Stimulated activated CD8-positive, alpha-beta memory T cell treated with anti-CD3 and anti-CD28 coated beads, Interleukin-7, amount 100 ng/mL, for 48 hours (primary cell): Measurements from ENCODE around the gene COPZ1.
"Not testable (repeated sequence)": the region's sequence is repeated elsewhere in the genome, so short reads cannot be mapped to it uniquely, and the experiment has no call there.

Experiments
- DNase-seq, 2 donors: peaks; one replicate each; pipeline ENCODE4 v3.0.0-alpha.2; 2020; ENCODE audit warnings: low read depth in 1 of 2; ENCODE audit errors: extremely low read depth in 1 of 2

Gene COPZ1

DNA sequence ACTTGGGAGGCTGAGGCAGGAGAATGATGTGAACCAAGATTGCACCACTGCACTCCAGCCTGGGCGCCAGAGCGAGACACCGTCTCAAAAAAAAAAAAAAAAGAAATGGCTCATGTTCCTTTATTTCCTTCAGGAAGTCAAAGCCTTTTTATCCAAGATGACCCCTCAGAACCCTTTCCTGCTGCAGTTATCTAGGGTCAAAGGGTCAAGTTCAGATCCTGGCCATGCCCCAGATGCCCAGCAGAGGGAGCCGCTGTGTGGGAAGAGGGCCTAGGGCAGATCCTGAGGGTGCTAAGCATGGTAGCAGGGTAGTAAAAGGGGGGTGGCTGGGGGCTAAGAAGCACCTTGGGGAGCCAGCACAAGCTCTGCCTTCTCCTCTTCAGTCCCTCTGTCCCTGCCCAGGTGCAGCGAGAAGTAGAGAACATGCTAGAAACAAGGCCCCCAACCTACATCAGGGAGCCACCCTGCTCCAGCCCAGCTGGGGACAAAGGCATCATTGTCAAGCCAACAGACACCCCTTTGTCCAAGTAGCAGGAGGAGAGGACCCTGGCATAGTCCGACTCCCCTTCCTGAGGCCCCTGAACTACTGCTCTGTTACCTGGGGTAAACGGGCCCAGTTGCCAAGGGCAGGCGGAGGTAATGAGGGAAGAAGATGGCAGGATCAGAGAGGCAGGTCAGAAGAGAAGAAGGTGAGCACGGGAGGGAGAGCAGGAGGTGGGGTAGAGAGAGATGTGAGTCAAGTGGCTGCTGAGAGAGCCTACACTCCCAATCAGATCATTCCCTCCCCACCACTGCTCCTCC is 30.6 kb upstream of the COPZ1 start:
- peak in 1 of 2 donors; percentile 50 for DNase-seq

DNA sequence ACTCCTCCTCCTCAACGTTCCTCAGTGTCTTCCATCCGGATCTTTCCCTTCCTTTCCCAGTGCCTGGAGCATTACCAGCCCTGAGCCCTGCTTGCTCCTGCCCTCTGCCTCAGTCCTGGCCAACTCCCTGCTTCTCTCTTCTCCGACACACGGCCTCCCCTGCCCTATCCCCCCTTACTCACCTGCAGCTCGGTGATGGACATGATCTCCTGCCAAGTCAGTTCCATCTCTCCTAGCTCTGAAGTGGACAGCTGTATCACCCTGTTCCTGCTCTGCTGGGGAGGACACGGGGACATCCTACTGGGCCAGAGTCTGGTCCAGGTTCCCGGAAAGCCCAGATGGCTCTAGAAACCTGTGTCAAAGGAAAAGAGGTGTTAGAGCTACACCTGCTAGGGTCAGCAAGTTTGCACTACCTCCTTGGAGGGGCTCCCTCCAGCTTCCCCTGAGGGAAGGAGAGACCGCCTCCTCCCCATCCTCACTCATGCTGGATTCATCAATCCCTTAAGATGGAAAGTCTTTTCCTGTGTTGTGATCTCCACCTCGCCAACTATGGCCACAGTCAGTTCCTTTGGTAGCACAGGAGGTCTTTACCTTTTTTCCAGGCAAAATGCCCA is 29.9 kb upstream of the COPZ1 start:
- no peak for DNase-seq

DNA sequence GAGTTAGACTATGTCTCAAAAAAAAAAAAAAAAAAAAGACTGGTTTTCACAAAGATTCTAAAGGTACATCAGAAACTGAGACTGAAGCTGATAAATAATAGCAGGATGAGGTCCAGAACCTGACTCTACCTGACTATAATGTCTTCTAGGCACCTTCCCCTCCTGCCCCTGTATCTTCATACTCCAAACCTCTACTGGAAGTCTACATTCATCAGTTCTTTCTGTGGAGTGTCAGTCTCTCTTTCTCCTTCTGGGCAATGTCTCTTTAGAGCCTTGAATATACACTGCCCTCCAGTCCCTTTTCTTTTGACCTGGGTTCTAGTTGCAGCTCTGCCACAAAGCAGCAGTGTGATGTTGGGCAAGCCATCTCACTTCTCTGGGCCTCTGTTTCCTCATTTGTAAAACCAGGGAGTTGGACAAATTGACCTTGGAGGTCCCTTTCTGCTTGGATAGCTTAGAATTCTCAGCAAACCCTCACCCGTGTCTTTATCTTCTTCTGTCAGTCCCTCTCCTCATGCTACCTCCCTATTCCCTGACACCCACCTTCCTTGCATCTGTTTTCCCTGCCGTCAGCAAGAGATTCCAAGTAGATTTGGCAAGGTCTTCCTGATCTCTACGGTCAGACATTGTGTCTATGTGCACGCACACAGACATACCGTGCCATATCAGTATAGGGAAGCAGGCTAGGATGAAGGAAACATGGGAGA is 28.4 kb upstream of the COPZ1 start:
- no peak for DNase-seq

DNA sequence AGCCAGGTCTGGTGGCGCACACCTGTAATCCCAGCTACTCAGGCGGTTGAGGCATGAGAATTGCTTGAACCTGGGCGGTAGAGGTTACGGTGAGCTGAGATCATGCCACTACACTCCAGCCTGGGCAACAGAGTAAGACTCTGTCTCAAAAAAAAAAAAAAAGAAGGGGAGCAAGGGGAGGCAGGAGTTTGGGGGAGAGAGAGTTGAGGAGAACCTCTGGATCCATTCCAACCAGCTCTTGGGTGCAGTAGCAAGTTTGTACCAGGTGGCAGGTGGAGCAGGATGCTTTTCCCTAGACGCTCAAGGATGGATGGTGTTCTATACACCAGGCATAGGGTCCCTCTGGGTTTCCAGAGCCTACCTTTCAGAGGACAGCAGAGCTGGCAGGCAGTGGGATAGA is 26.0 kb upstream of the COPZ1 start:
- DNase-seq: no peak

DNA sequence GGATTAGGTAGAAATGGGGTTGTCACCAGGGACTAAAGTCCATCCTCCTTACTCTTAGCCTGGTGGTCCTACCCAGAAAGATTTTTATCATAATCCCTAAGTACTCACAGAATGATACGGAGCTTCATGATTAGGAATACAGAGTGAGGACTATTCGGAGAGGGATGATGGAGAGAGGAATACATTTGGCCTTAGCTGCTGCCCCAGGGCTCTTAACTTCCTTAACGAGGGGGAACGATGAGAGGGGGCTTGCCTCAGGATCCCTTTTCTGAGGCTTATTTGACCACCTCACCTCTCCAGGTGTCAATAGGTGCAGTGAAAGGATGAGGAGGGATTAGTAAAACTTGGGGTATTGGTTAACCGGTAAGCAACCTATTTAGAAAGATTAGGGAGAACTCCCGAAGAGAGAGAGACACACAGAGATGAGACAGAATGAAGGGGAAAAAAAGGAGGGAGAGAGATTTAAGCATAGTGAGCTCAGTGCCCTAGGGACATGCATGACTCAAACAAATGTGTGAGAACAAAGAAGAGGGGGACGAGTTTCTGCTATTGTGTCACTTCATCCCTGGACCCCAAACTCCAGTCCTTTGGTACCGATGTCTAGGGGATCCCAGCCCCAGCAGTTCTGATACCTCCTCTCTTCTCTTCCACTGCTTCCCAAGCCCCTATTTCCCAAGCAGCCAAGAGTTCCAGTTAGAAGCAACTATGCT is 25.3 kb upstream of the COPZ1 start:
- DNase-seq: no peak

DNA sequence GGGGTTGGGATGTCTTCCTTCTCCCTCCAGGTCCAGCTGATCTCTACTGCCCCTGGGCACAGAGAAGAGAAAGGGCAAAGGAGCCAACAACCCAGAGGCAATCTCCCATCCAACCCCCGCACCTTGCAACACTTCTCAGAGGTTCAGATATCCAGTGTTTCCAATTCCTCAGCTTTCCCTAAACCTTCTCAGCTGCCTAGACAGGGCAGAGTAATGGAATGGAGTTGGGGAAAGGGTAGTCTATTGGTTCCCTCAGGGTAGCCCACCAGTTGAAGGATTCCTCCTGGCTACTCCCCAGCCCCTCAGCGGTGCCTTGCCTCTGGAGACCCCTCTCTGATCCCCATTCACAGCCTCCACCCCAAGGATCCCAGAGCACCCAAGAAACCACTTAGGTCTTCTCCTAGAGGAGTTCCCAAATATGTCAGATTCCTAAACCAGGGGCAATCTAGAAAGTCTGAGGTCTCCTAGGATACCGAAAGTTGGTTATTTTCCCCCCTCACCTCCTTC is 24.7 kb upstream of the COPZ1 start:
- no peak for DNase-seq

DNA sequence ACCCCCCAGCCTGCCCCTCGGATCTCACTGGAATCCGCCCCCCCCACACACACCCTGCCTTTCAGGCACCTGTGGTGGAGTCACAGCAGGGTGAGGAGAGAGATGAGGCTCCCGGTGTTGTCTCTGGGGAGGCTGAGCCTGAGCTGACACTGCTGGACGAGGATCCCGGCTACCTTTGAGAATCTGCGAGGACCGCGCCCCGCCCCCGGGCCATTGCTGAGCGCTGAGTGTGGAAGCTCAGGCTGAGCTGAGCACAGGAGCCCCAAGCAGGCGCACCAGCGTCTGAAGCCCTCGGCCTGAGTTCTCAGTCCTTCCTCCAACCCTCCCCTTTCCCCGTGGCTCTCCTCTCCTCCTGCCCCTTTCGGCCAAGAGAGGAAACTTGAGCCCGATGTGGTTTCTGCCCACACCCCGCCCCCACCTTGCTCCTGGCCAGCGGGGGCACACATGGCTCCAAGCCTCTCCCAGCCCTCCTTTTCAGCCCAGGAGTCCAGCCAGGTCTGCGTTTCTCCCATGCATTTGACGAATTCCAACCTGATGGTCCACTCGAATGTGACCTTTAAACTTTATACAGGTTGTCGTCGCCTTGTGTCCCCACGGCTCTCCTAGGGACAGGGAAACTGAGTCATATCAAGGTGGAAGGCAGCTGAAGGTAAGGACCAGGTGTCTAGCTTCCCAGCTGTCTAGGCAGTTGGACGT is 24.1 kb upstream of the COPZ1 start, which contains the start of gene NFE2:
NFE2 (minus strand) TSS at position 284 of the 696 bp plus-strand sequence. CDS start 5,767 bp downstream, outside the sequence.
- DNase-seq: no peak

DNA sequence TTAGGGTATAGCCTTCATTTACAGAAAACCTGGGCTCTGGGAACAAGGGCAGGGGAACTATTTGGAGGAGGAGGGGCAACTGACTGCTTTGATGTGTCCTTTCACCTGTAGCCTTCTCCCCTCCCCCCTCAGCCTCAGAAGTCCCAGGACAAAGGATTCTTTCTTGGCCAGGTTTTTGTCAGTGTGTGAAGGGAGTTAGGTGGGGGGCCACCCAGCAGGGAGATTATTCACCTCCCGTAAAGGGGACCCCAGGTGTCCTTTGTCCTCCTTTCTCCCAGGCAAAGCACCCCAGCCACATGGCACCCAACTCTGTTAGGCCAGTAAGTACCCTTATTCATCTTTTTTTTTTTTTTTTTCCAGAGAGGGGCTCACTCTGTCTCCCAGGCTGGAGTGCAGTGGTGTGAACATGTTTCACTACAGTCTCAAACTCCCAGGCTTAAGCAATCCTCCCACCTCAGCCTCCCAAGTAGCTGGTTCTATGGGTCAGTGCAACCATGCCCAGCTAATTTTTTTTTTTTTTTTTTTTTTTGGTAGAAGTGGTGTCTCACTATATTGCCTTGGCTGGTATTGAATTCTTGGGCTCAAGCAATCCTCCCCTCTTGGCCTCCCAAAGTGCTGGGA is 23.4 kb upstream of the COPZ1 start:
- no peak for DNase-seq

DNA sequence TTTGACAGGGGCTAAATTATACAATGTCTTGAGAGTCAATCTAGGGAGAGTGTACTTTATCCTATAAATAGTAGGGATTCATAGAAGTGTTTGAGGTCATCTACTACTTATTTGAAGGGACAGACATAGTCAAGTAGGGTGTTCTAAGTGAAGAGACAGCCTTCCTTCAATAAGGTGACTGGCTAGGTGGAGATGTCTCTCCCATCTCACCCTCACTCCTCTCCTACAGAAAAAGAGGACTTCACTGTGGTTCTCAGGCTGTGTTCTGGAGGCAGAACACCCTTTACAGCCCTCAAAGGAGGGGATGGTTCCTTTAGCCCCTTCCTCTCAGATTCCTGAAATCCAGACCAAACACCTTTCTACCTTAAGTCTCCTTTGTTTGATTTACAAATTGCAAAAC is 21.3 kb upstream of the COPZ1 start:
- DNase-seq: no peak

DNA sequence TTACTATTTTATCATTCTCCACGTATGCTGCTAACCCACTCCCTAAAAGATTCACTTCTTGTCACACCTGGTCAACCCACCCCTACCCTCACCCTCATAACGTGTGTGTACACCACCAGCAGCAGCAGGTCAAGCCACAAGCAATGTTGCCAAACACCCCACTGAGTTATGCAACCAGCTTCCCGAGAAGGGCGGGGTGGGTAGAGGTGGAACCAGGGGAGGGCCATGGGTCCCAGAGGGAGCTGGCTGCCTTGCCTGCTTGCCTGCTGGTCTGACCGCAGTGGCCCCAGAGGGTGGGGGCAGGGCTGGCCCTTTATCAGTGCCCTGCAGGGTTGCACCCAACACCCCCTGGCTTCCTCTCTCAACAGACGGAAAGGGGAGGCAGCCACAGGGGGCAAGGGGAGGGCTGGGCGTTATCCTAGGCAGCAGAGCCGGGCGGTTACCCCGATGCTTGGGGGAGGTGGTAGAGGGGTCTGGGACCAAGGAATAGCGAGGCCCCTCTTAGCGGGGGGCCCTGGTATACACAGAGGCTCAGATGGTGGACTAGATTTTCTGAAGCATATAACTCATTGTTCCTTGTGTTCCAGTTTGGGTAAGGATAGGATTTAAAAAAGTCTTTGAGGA is 20.6 kb upstream of the COPZ1 start:
- DNase-seq: no peak

DNA sequence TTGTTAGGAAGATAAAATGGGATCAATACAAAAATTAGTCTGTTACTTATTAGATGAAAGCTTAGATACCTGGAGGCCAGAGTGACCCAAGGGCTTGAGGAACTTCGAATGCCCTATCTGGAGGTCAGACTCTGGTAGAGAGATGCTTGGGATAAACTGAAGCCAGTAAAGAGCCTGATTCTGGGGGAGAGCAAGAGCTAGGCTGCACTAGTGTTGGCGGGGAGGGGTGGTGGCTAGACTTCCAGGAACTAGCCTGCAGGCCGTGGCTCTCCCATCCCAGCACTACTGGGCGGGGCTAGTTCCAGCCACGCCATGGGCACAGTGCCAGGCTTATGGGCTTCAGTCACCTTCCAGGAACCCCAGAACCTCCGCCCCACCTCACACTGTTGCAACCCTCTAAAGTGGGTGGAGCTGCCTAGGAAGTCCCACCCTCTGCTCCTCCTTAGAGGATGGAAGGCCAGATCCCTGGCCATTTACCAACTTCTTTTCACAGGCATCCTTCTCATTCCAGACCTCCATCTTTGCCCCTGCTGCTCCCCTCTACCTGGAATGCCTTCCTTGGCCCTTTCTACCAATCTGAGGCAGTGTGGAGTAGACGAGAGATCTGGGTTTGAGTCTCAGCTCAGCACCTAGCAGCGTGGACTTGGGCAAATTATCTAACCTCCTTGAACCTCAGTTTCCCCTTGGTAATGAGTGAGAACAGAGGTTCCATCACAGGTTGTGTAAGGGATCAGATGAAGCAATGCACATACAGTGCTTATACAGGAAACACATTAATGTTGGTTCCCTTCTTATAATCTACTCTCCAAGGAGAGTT is 17.8 kb upstream of the COPZ1 start:
- peak in 1 of 2 donors; percentile 26 for DNase-seq

DNA sequence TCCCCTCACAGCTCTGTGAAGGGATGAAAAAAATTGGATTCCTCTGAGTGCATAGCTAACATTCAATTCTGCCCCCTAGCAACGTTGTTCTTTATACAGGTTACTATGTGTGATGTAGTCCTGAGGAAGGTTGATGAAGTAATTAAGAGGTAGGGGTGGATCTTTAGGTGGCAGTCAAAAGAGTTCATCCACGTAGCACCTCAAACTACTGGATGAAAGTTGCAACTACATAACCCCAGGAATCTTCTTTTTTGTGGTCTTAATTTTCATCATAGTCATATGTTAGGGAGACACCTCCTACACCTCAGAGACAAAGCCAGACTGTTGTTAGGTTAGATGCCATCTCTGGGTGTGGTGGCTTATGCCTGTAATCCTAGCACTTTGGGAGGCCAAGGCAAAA is 13.9 kb upstream of the COPZ1 start:
- no peak for DNase-seq

DNA sequence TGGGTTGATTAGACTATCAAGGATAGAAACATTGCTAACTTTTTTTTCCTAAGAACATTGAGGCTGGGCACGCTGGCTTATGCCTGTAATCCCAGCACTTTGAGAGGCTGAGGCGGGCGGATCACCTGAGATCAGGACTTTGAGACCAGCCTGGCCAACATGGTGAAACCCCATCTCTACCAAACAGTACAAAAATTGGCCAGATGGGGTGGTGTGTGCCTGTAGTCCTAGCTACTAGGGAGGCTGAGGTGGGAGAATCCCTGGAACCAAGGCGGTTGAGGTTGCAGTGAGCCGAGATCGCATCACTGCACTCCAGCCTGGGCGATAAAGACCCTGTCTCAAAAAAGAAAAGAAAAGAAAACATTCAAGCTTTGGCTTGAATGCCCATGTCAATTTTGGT is 12.6 kb upstream of the COPZ1 start:
- DNase-seq: not testable (repeated sequence)

DNA sequence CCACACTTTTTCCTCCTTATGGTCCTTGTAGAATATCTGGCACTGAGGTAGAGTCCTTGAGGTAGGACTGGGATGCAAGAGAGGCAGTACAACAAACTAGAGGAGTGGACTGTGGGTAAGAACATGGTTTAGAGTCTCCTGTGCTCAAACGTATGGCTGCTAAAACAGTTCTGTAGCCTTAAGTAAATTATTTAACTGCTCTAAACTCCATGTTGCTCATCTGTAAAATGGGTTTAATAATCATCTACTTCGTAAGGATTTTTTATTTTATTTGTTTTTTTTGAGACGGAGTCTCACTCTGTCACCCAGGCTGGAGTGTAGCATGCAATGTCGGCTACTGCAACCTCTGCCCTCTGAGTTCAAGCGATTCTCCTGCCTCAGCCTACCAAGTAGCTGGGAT is 3.6 kb upstream of the COPZ1 start:
- no peak for DNase-seq

DNA sequence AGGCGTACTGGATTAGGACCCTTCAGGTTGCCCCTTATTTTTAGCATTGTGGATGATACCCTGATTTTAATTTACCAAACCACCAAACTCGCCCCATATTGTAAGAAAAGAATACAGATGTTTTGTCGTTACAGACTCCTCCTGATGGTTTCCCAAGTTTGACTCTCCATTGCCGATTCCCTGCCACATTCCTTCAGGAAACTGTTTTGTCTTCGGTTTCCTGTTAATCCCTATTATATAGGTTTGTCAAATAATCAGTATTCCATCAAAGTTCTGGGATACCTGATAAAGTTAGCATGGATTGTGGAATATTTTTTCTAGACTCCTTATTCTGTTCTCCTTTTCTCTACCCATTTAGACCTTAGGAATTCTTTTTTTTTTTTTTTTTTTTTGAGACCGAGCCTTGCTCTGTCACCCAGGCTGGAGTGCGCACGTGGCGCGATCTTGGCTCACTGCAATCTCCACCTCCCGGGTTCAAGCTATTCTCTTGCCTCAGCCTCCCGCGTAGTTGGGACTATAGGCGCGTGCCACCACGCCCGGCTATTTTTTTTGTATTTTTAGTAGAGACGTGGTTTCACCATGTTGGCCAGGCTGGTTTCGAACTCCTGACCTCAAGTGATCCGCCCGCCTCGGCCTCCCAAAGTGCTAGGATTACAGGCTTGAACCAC is 645 bp downstream of the COPZ1 start:
- DNase-seq: not testable (repeated sequence)

DNA sequence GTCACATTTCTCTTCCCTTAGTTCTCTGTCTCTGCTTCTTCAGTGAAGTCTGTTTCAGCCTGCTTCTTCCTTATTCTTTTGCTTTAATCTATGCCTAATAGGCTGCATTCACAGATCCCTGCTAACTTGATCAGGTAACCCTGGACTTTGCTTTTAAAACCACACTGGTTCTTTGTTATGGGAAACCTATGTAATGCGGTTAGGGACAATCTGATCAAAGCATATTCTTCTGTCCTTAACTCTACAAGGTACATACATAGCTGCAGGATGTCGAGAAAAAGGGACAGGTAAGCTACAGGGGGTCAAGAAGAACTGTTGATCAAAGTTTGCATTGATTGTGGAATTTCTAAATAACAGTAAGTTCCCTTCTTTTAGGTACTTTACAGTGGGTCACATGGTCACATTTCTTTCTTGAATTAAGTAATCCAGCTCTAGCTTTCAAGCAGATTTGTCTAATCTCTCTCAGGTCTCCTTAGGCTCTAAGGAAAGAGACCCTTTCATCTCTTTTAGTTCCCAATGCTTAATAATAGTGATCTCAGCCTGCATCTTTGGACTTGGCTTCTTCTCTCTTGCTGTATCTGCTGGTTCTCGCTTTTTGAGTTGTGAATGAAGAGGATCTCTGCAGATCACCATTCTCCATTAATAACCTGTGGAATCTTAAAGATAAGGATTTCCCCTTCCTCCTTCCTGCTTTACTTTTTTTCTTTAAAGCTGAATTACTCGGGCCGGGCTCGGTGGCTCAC is 3.8 kb downstream of the COPZ1 start:
- no peak for DNase-seq

DNA sequence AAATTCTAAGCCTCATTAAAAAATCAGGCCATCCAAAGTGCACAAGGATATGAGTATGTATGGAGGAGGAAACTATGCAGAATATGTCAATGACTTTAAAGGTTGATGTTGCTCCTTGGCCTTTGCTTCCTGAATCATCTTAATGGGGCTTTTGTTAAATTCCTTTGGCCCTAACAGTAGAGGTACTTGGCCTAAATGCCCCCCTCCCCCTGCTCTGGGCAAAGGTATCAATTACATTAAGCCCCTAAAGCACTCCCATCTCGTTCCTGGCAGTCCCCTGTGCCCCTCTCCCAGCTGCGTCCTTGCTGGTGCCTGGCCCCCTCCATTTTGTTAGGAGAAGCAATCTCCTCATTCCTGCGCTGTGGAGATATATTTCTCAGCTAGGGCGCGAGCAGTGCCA is 4.8 kb downstream of the COPZ1 start:
- DNase-seq: no peak
